NCI-H510A (cell line): ENCODE results near the gene ANKRD11.

Experiments
- DNase-seq: peaks from one replicate; lab custom pipeline; 2025; lab: John Stamatoyannopoulos, UW

ANKRD11 gene

DNA sequence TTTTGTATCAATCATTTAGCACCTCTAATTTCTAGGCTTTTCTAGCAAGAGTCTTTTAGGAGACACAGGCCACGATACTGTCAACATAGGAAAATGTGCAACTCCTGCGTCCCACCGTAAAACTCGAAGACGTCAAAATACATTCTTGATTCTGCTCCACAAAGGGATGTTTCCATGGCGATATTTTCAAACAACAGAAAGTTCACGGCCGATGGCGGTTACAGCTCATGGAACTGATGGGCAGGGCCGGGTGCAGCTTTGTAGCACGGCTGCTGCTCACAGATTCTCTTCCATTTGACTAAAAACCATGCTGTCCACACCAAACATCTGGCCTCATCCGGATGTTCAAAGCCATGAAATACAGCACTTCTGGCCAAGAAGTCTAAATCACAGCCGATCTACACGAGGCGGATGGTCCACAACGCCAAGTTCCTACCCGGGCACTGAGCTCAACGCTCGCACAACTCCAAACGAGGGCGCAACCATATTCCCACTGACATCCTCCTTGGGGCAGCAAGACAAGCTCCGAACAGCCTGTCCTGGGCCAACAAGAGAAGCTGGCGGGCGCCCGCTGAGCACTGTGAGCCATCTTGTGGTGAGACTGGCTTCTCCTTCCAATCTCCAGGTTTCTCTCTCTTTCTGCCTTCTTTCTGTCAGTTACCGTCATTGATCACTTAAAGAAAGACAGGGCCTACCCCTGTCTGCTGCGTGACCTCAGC lies 193.0 kb downstream of the ANKRD11 start:
- no peak for DNase-seq

DNA sequence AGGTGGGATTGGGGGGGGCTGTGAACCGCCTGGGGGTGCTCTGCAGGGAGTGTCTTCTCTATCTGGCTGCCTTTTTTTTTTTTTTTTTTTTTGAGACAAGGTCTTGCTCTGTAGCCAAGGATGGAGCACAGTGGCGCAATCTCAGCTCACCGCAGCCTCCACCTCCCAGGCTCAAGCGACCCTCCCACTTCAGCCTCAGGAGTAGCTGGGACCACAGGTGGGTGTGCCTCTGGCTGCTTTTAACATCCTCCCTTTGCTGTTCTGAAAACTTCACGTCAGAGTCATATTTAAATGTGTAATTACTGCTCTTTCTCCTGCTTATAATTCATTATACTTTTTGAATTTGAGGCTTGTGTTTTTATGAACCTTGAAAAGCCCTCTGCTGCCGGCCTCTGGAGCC lies 194.4 kb downstream of the ANKRD11 start:
- DNase-seq = no peak

DNA sequence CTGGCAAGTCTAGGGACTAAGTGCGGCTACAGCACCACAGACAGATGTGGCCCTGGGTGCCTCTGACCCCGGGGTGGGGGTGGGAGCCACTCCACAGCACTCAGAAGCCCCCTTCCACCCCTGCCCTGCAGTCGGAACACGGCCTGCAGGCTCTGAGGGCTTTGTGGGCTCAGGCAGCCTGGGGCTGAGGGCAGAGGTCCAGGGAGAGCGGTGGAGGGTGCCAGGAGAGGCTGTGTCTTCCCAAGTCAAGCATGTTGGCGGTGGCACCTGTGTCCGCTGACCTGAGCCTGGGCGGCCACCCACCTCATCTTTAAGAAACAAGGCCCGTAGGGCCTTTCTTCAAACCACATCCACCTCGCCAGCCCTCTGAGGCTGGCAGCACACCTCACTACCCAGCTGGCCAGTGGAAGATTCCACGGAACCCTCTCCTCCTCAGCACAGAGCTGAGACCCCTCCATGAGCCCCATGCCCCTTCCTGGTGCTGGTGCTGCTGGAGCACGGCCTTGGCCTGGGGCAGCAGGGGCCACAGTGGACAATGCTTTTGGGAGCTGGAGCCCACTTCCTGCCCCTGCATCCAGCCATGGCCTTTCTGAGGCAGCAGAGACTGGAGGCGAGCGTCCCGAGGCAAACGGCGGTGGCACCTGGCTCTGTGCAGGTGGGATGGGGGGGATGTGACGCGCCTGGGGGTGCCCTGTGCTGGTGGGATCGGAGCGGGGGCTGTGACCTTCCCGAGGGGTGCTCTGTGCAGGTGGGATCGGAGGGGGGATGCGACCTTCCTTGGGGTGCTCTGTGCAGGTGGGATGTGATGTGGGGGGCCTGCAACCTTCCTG lies 195.1 kb downstream of the ANKRD11 start:
- no peak for DNase-seq

DNA sequence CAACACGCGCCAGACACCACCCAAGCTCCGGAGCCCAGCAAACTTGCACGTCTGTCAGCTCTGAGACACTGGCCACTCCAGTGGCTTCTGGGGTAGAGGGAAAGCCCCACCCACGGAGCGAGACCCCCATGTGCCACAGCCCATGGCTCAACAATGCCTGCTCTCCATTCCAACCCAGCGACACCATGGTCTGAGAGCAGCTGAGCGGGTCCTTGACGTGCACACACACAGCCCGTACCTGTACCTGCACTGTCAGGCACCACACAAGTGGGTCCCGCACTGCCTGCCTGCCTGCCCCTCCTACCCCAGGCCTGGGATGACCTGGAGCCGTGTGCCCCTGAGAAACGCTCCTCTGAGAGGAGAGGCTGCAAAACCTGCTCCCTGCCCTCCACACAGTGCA lies 195.9 kb downstream of the ANKRD11 start:
- no peak for DNase-seq

DNA sequence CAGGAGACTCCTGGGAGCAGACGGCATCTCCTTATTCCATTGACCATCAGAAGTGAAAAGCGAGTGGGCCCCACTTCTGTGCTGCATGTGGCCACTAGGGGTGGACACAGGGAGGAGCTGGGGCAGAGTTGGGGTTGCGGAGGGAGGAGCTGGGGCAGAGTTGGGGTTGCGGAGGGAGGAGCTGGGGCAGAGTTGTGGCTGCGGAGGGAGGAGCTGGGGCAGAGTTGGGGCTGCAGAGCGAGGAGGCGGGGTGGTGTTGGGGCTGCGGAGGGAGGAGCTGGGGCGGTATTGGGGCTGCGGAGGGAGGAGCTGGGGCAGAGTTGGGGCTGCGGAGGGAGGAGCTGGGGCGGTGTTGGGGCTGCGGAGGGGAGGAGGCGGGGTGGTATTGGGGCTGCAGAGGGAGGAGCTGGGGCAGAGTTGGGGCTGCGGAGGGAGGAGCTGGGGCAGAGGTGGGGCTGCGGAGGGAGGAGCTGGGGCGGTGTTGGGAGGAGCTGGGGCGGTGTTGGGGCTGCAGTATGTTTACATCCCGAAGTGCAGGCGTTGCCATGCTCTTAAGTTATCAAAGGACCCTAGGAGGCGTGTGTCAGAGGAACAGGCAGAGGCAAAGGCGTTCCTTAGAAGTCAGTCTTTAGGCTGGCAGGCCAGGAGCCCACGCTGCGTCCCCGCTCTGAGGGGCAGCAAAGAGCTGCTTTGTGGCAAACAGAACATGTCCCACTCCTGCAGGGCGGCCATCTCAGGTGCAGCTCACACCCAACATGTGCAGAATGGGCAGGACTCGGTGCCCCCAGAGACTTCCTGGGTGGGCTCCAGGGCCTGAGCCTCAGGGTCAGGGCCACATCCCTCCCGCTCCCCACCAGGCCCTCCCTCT lies 196.9 kb downstream of the ANKRD11 start:
- no peak for DNase-seq

DNA sequence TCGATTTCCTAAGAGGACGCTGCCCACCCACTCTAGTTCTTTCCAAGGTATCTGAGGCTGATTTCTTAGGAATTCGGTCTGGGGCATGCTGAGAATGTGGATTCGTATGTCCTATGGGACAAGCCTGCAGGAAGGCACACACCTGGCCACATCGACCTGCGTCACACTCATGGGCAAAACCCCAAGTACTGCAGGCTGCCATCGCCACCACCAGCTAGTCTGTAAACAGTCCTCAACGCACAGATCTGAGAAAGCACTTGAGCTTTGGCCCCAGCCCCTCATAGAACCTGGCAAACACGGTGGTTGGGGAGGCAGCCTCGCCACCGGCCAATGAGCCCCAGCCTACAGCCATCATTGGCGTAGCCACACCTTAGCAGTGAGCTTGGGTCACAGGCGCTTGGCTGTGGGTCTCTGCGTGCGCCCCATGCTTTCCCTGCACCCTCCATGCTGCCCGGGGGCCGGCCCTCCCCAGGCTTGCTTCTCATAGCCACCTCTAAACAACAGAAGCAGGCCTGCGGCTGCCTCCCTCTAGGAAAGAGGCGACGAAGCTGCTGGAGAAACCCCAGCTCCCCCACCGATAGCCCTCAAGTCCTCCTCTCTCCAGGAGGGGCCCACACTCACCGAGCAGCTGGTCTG lies 197.8 kb downstream of the ANKRD11 start:
- no peak for DNase-seq

DNA sequence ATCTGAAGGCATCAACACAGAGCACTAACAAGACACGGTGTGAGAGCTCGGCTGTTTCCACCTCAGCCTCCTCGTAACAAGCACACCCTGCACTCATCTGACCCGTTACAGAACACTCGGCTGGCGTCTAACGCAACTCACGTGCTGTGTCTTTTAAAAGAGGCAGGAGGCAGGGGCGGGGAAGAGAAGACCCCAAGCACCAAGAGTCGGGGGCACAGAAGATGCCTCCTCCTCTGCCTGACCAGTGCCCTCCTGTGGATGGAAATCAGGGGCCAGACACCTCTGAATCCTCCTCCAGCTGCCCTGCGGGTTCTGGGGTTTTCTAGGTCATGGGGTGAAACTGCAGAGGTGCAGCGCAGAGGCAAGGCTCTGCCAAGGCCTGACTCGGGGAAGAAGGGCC lies 198.6 kb downstream of the ANKRD11 start:
- no peak for DNase-seq

DNA sequence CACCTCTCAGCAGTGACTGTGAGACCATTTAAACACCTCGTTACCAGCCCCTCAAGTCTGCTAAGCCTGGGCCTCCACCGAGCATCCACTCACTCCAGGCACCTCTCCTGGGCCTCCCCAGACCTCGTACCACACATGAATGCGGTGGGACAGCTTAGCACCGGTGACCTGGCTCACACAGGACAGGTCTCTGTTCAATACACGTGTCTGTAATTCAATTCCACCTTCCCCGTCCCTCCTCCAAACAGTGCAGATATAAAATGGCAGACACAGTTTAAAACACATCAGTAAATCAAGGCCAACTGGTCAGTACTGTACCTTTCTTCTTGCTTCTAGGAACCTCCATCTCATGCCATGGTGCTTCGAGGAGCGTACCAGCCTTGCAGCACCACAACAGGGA lies 199.0 kb downstream of the ANKRD11 start:
- no peak for DNase-seq

DNA sequence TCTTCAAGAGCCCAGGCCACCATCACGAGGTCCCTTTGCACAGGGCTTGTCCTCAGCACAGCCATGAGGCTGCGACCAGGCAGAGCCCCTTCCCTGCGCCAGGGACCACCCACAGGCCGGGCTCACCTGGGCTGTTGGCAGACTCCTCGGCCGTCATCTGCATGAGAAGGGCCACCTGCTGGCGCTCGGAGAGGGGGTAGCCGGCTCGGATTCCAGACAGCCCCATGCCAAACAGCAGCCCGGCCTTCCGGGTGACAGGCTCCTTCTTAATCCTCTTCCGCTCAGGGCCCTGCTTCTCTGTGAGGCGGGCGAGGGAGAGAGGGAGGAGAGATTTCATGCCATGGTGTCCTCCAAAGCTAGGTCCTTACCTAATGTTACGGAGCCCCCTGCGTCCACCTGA lies 199.5 kb downstream of the ANKRD11 start:
- no peak for DNase-seq

DNA sequence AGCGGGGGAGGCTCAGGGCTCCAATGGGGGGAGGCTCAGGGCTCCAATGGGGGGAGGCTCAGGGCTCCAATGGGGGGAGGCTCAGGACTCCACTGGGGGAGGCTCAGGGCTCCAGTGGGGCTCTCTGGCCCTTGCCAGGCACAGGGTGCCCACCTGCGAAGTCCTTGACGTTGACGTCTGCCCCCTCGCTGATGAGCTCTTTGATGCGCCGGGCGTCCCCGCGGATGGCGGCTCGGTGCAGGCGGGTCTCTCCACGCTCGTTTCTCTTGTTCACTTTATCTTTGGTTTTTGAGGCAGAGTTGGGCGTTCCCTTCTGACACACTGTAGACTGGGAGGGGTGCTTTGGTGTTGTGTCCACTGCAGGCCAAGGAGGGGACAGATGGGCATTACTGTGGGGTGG lies 199.9 kb downstream of the ANKRD11 start:
- no peak for DNase-seq

DNA sequence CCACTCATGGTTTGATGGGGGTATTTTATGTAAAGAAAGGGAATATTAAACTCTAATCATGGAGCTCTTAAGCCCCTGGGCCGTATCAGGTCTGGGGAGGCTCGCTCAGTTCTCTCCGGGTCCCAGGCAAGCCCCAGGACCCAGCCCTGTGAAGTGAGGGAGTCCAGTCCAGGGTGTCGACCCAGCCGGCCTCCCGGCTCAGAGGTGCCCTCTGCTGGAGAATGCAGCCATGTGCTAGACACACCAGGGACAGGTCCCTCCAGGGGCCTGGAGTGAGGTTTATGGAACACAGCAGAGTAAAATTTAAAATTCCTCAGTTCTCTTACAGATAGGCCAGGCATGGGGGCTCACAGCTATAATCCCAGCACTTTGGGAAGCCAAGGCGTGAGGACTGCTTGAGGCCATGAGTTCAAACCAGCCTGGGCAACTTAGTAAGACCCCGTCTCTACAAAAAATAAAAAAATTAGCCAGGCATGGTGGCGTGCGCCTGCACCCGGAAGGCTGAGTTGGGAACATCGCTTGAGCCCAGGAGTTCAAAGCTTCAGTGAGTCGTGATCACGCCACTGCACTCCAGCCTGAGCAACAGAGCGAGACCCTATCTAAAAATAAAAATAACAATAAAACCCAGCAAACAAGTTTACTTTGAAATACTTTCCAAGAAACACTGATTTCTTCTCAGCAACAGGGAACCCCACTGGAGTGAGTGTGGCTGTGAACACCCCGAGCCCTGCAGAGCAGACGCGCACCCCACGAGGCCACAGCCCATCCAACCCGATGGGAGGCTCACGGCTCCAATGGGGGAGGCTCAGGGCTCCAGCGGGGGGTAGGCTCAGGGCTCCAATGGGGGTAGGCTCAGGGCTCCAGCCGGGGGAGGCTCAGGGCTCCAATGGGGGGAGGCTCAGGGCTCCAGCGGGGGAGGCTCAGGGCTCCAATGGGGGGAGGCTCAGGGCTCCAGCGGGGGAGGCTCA lies 200.6 kb downstream of the ANKRD11 start:
- DNase-seq = no peak

DNA sequence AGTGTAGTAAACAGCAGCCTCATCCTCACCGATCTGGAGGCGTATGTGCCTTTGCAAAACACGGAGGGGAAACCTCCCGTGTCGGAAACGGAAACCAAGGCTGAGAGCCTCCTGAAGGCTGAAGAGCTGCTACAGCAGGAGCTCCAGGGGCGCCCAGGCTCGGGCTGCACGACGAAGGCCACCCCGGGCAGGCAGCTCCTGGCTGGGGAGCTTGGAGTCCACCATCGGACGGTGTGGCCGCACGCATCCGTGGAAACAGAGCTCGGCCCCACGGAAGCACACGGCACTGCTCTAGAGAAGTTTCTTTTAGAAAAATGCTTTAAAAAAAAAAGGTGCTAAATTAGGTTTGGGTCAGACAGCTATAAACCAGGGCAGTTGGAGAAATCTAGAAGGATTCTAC lies 201.4 kb downstream of the ANKRD11 start:
- no peak for DNase-seq

DNA sequence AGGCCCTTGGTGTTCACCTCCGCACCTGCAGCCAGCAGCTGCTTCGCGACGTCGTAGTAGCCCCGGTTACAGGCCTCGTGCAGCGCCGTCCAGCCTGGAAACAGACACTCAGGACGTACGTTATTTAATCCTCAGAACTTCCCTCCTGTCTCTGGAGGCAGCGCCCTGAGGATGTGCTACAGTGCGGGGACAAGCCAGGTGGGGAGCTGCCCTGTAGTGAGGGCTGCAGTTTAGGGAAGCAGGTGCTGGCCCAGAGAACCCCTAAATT lies 201.8 kb downstream of the ANKRD11 start:
- no peak for DNase-seq

DNA sequence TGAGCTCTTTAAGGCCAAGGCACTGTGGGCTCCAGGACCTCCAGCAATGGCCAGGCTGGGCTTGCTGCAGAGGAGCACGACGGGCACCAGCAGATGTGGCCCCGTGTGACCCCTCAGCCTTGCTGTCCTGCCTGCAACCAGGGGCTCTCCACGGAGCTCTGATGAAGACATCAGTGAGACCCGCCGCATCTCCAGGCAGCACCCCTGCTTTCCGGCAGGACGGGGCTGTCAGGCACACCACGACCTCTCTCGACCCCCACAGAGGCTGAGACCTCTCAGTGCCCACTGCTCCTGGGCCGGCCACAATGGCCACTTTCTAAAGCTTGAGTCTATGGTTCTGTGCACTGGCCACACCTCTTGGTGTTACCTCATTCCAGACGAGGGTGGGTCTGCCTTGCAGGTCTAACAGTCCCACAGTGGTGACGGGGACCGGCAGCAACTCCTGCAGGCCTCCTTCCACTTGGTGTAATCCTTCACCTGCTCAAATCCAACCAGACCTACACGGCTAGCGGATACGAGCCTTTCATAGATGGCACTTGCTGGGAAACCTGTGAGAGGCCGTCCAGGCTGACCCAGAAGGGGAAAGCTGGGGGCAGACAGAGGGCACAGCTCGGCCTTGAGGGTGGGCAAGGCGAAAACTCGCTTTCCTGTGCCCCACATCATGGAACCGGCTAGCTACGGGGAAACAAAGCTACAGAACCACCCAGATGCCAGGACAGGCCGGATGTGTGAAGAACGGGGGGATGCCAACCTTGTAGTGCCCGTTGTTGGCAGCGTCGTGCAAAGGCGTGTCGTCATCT lies 202.4 kb downstream of the ANKRD11 start:
- no peak for DNase-seq

DNA sequence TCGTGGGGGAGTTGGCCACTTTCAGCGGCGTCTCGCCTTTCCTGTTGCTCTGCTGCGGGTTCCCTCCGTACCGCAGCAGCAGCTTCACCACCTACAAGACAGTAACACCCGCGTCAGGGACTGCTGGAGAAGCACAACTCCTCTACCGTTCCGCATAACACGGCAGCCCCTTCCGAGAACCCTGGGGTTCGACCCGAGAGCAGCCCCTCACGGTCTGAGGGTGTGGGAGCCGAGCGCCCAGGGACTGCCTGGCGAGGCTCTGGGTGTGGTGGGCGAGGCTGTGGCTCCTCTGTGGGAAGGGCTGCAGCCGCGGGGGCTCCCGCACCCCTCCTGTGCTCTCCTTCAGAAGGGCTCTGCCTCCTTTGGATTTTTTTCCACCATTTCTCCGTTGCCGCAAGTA lies 204.3 kb downstream of the ANKRD11 start:
- DNase-seq = no peak

DNA sequence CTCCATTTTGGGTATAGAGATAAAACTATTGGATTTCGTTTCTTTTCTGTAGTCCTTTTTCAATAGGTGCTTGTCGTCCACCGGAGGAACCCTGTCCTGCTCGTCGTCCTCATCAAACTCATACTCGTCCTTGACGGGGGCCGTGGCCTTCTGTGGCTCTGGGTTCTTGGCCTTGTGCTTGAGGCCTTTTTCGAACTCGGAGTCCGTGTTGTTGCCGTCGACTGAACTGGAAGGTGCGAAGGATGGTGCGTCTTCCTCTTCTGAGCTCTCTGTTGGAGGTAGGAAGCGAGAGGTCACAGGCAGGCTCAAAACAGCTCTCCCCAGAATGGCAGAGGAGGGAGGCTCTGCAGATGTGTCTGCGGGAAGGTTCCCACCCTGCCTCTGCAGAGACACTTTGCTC lies 205.0 kb downstream of the ANKRD11 start:
- DNase-seq = no peak

DNA sequence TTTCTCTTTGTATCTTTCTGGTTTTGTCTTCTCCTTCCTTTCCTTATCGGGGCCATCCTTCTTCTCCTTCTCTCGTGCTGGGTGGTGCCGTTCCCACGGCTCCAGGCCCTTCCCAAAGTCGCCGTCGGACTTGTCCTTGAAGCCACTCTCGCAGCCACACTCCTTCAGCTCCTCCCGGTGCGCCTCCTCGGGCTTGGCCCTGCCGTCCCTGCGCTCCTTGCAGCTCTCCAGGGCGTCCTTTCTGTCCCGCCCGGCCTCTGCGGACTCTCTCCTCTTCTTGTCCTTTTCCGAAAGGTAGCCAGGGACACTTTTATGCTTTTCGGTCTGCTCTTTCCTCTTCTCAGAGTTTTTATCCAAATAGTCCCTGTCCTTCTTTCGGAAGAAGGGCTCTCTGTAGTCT lies 206.9 kb downstream of the ANKRD11 start:
- no peak for DNase-seq

DNA sequence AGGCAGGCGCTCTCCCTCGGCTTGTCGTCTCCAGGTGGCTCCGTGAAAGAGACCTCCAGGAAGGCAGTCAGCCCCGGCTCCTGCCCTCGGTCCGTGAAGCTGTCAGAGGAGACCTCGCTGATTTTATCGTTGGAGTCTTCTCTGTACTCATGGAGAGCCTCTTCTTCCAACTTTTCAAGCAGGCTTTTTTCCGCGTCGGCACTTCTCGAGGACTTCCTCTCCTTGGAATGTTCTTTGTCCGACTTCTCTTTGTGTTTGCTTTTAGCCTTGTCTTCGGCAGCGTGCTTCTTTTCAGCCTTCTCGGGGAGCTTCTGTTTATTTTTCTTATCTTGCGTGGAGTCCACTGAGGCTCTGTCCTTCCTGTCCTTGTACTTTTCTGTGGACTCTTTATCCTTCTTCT lies 207.8 kb downstream of the ANKRD11 start:
- no peak for DNase-seq

DNA sequence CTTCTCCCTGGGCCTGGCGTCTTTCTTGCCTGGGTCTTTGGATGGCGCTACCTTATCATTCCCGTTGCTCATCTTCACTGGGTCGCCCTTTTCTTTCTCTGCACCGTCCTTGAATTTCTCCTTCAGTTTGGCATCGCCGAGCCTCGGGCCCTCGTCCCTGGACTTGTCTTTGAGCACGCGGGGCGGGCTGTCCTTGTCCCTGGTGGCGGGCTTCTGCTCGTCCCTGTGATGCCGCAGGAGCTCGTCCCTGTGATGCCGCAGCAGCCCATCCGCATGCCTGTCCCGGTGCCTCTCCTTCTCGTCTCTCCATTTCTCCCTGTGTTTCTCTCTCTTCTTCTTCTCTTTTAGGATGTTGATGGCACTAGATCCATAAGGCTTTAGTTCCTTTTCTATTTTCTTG lies 208.5 kb downstream of the ANKRD11 start:
- no peak for DNase-seq

DNA sequence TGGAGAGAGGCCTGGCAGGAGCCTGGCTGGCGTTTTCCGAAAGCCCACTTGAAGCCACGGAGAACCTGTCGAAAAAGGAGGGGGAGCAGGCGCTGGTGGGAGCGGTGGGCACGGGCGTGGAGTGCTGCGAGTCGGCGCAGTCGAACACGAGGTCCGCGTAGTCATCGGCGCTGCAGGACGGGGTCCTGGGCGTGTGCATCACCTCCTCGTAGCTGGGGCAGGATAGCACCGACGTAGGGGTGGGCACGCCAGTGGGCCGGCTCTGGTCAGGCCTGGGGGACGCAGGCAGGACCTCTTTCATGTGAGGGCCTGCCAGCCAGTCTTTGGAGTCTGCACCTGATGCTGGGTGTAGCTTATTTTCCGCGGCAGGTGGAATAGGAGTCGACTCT lies 209.2 kb downstream of the ANKRD11 start:
- no peak for DNase-seq
